Fibroblast of pulmonary artery (primary cell): ENCODE data around the gene KCMF1.

Experiments used
- DNase-seq: peaks from one replicate; pipeline ENCODE4 v3.0.0-alpha.2; 2010; ENCODE audit warnings: low read depth
- H3K4me3 ChIP-seq: replicated peaks from 2 replicates; pipeline ENCODE4 v1.5.1; 2011; ENCODE audit warnings: low read depth, mild to moderate bottlenecking, control low read depth, low read length, moderate library complexity
- TF ChIP-seq, protein P1 (sequence below): IDR thresholded peaks from 2 replicates; pipeline ENCODE4 v1.5.1; 2011; ENCODE audit warnings: mild to moderate bottlenecking, control low read depth, low read length, inconsistent platforms; ENCODE audit errors: missing control alignments

Gene KCMF1

DNA sequence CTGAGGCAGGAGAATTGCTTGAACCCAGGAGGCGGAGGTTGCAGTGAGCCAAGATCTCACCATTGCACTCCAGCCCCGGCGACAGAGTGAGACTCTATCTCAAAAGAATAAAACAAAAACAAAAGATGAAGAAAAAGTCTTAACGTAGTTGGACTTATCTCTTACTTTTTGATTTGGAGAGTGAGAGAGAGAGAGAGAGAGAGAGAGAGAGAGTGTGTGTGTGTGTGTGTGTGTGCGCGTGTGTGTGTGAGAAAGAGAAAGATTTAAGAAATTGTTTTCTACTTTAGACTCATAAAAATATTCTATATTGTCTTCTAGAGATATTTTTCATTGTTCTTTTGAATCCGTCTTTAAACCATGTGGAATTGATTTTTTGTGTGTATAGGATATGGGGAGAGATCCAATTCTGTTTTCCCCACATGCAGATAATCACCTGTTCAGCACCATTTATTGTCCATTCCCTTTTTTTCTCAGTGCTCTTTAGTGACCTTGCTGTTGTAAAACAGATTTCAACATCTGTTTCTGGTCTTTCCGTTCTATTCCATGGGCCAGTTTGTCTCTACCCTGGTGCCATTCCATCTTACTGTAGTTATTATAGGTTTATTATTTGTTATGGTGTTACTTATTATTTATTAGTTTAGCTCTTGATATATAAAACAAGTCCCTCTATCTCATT lies 53.5 kb downstream of the KCMF1 start:
- DNase-seq = no peak
- H3K4me3 ChIP-seq = no peak overlapping the region

DNA sequence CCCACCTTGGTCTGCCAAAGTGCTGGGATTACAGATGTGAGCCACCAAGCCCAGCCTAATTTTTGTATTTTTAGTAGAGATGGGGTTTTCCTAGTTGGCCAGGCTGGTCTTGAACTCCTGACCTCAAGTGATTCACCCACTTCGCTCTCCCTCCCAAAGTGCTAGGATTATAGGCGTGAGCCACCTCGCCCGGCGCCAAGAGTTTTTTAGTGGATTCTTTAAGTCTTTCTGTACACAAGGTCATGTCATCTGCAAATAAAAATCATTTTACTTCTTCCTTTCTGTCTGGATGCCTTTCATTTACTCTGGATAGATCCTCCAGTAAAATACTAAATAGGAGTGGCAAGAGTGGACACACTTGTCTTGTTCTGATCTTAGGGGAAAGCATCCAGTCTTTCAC lies 61.7 kb downstream of the KCMF1 start:
- no peak for DNase-seq
- TF ChIP-seq, protein P1, sequence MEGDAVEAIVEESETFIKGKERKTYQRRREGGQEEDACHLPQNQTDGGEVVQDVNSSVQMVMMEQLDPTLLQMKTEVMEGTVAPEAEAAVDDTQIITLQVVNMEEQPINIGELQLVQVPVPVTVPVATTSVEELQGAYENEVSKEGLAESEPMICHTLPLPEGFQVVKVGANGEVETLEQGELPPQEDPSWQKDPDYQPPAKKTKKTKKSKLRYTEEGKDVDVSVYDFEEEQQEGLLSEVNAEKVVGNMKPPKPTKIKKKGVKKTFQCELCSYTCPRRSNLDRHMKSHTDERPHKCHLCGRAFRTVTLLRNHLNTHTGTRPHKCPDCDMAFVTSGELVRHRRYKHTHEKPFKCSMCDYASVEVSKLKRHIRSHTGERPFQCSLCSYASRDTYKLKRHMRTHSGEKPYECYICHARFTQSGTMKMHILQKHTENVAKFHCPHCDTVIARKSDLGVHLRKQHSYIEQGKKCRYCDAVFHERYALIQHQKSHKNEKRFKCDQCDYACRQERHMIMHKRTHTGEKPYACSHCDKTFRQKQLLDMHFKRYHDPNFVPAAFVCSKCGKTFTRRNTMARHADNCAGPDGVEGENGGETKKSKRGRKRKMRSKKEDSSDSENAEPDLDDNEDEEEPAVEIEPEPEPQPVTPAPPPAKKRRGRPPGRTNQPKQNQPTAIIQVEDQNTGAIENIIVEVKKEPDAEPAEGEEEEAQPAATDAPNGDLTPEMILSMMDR = no peak
- no peak overlapping the region for H3K4me3 ChIP-seq

More for the DNA sequence above, 53.5 kb downstream of the KCMF1 start:
- TF ChIP-seq, protein P1 = no peak

DNA sequence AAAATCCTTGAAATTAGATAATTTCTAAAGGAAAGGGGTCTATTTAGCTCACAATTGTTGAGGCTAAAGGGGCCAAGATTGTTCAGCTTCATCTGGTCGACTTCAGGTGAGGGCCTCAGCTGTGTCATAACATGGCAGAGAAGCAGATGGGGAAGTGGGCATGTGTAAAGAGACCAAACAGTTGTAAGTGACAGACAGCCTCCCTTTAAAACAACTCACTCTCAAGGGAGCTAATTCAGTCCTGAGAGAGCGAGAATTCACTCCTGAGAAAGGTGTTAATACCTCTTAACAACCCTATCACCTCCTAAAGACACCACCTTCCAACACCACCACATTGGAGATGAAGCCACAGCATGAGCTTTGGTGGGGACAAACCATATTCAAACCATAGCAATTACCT lies 62.4 kb downstream of the KCMF1 start:
- H3K4me3 ChIP-seq = no peak overlapping the region
- TF ChIP-seq, protein P1 = no peak
- no peak for DNase-seq

DNA sequence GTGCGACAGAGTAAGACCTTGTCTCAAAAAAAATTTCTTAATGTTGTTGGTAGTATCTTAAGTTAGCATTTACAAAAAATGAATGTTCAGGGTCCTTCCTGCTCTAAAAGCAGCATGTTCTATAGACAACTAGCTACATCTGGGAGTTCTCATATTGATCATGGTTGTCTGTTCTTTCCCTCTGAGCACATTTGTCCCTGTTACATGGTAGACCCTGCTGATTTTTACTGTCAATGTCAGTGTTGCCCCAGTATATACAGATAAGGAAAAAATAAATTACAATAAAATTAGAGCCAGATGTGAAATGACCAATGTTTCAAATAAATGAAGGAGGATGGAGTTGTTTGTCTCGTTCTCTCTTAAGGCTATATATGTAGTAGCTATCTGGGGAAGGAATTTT lies 63.2 kb downstream of the KCMF1 start:
- TF ChIP-seq, protein P1 = no peak
- H3K4me3 ChIP-seq = no peak overlapping the region
- no peak for DNase-seq

DNA sequence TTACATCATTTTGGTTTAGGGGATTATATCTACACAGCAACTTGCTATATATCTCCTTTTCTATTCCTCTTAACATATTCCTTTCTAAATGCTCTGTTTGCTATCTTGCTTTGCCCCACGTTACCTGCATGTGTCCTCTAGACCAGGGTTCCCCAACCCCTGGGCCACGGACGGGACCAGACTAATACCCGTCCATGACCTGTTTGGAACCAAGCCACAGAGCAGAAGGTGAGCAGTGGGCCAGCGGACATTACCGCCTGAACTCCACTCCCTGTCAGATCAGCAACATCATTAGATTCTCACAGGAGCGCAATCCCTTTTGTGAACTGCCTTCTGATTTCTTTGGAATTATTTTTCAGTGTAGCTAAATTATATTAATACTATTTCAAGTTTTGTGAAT lies 66.7 kb downstream of the KCMF1 start:
- TF ChIP-seq, protein P1 = no peak
- H3K4me3 ChIP-seq = no peak overlapping the region
- no peak for DNase-seq

DNA sequence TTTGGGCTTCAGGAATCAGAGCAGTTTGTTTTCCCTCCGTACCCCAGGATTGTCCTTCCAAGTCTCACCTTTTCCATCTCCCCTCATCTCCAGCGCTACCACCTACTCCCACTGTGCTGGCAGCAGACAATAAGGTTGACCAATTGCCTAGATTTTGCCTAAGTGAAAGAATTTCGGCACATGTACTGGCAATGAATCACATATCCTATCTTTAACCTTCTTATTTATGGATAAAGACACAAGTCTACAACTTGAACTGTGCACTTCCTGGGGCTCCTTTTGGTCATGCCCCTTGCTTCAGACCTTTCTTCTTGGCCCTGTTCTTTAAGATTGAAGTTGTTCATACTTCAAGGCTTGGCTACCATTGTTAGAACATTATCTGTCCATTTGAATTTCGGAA lies 71.4 kb downstream of the KCMF1 start:
- DNase-seq = peak; percentile 45
- H3K4me3 ChIP-seq = no peak overlapping the region
- TF ChIP-seq, protein P1 = no peak

DNA sequence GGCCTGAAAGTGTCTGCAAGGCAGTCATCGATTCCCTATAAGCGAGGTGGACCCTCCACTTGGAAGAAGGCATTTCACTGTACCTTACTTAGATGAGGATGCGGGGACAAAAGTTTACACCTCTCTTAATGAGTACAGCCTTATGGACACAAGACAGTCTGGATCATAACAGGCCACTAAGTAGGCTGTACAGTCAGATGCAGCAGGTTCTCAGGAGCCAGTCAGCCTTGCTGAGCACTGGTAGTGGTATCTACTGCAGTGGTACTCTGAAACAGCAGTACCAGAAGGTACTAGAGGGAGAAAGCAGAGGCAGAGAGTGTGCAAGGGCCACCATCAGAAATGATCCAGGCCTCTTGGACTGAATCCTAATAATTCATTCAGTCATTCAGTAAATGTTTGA lies 77.6 kb downstream of the KCMF1 start:
- H3K4me3 ChIP-seq = no peak overlapping the region
- no peak for DNase-seq
- TF ChIP-seq, protein P1 = no peak
